Tibial nerve (tissue), 4 donors: ENCODE results near the gene HSPB3. TPM values are rescaled to one million over a fixed set of nuclear protein-coding genes. Genes with fewer than 3 reads are reported as not detected.

Source experiments
- DNase-seq, 2 donors: peaks; one replicate each; pipeline ENCODE4 v3.0.0-alpha.2; 2019; ENCODE audit warnings: low spot score in 2 of 2
- H3K27ac ChIP-seq, 4 donors: fragments of 200-600 bp; sonication (generic) in 3 of 4; one replicate each; pipeline ENCODE4 v1.5.1; 2017 to 2019; ENCODE audit warnings: mild to moderate bottlenecking in 1 of 4
- H3K27me3 ChIP-seq, 2 donors: fragments of 200-600 bp; sonication (generic) in 1 of 2; one replicate each; pipeline versions ENCODE4 v1.5.1 to v1.6.0; 2017 to 2019
- H3K36me3 ChIP-seq, 3 donors: fragments of 200-600 bp; sonication (generic); one replicate each; pipeline ENCODE4 v1.5.1; 2018 to 2019
- H3K4me1 ChIP-seq, 4 donors: fragments of 200-600 bp; sonication (generic) in 3 of 4; one replicate each; pipeline ENCODE4 v1.5.1; 2017 to 2019
- H3K4me3 ChIP-seq, 4 donors: fragments of 200-600 bp; sonication (generic) in 3 of 4; one replicate each; pipeline ENCODE4 v1.5.1; 2017 to 2019; ENCODE audit warnings: mild to moderate bottlenecking in 1 of 4, moderate library complexity in 1 of 4
- H3K9me3 ChIP-seq, 4 donors: fragments of 200-600 bp; sonication (generic) in 3 of 4; one replicate each; pipeline ENCODE4 v1.5.1; 2017 to 2019
- EP300 ChIP-seq, 2 donors: sonication (generic); formaldehyde crosslinking; IDR thresholded peaks; one replicate each; pipeline ENCODE4 v1.6.1; 2017; ENCODE audit warnings: antibody characterized with exemption in 2 of 2, mild to moderate bottlenecking in 1 of 2
- POLR2A ChIP-seq, 2 donors: fragments of 450-650 bp; IDR thresholded peaks; one replicate each; pipeline ENCODE4 v1.6.1; 2017; ENCODE audit warnings: antibody characterized with exemption in 2 of 2, mild to moderate bottlenecking in 2 of 2, moderate library complexity in 2 of 2
- WGBS, 2 donors: methylation state at CpG; one replicate each; pipeline ENCODE4 v1.1.5; 2018; 5-methylcytosine and 5-hydroxymethylcytosine counted together
- total RNA-seq, 4 donors: library from RNA; depleted of rRNA; stranded (reverse); fragments of >200 nt; gene quantifications; one replicate each; pipeline ENCODE4 v1.1.0, GENCODE V29; 2016
- TF ChIP-seq, protein P1 (sequence below), 5 experiments: fragments of 200-600 bp in 3 of 5; fragments of 450-650 bp in 2 of 5; sonication (generic) in 3 of 5; IDR thresholded peaks; one replicate each; pipeline ENCODE4 v1.5.1; 2016 to 2019; ENCODE audit warnings: antibody characterized with exemption in 5 of 5, mild to moderate bottlenecking in 3 of 5, moderate library complexity in 2 of 5

The HSPB3 gene
- total RNA-seq, 4 donors from 2014 or later = 0.66 to 1.7 TPM; not detected in 2

DNA sequence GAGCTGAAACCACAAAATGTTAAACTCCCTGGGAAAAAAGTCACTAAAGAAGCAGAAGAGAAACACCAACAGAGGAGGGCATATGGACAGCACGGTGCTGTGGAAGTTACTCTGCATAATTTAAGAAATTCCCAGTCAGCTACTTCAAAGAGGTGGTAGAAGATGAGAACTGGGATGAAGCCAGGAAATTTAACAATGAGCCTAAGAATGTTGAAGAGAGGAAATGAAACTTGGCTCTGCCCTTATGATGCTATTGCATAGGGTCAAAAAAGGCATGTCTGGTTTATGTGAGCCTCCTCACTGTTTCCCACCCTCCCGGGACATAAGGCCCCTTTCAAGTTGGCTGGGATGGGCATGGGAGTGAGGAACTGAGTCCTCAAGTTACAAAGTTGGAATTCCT is 36.7 kb downstream of the HSPB3 start:
- TF ChIP-seq, protein P1, sequence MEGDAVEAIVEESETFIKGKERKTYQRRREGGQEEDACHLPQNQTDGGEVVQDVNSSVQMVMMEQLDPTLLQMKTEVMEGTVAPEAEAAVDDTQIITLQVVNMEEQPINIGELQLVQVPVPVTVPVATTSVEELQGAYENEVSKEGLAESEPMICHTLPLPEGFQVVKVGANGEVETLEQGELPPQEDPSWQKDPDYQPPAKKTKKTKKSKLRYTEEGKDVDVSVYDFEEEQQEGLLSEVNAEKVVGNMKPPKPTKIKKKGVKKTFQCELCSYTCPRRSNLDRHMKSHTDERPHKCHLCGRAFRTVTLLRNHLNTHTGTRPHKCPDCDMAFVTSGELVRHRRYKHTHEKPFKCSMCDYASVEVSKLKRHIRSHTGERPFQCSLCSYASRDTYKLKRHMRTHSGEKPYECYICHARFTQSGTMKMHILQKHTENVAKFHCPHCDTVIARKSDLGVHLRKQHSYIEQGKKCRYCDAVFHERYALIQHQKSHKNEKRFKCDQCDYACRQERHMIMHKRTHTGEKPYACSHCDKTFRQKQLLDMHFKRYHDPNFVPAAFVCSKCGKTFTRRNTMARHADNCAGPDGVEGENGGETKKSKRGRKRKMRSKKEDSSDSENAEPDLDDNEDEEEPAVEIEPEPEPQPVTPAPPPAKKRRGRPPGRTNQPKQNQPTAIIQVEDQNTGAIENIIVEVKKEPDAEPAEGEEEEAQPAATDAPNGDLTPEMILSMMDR (IDR thresholded peaks at IDR 0.05) = no peak
- TF ChIP-seq POLR2A (IDR thresholded peaks at IDR 0.05) (no peak), EP300 (IDR thresholded peaks at IDR 0.05) (no peak)
- Histone ChIP-seq H3K4me1 (peaks cover 0 to 5% (median 0%) of the 10 kb centered on the region in 4 donors), H3K36me3 (no peaks in the 10 kb centered on the region), H3K27ac (no peak overlapping the region), H3K4me3 (no peak overlapping the region), H3K9me3 (no peaks in the 10 kb centered on the region), H3K27me3 (no peaks in the 10 kb centered on the region)
- 5 to 8% methylated on average over 2 of the region's 2 CpGs for WGBS, 2 donors
- no peak for DNase-seq

GRCh38 chr5:54495027-54495426 is 39.5 kb downstream of the HSPB3 start:
- Histone ChIP-seq H3K36me3 (no peaks in the 10 kb centered on the region), H3K27me3 (no peaks in the 10 kb centered on the region), H3K9me3 (peaks cover 0 to 16% (median 0%) of the 10 kb centered on the region in 4 donors), H3K4me3 (no peak overlapping the region), H3K4me1 (peaks cover 0 to 5% (median 0%) of the 10 kb centered on the region in 4 donors), H3K27ac (no peak overlapping the region)
- TF ChIP-seq POLR2A (IDR thresholded peaks at IDR 0.05) (no peak), EP300 (IDR thresholded peaks at IDR 0.05) (no peak)
- TF ChIP-seq, protein P1 (IDR thresholded peaks at IDR 0.05) = no peak
- DNase-seq = no peak

Other genes with a start within 250 kb of the HSPB3 start
- gene ARL15, start 145.1 kb upstream of the HSPB3 start, total RNA-seq = 10 to 100 TPM; 13.0 to 52.7 (median 17.1) TPM
- 10 to 100 TPM; 39.3 to 61.5 (median 45.6) TPM for gene SNX18, start 62.1 kb downstream of the HSPB3 start, total RNA-seq